Mesenteric fat pad (tissue), 1 donor: ENCODE results near the gene TESMIN. TPM values are rescaled to one million over a fixed set of nuclear protein-coding genes. Genes with fewer than 3 reads are reported as not detected.

ENCODE experiments used
- DNase-seq: peaks from one replicate; pipeline ENCODE4 v3.0.0-alpha.2; 2020; ENCODE audit warnings: low spot score
- total RNA-seq: library from RNA; stranded (reverse); fragmentation: NEBNext Ultra II Directional; extraction: Animal tissue kit (Norgen Biotek cat#: 25700); gene quantifications from one replicate; pipeline ENCODE4 v1.2.1, GENCODE V29; 2021
- donor health status: DM: yes; HTN: yes; CAD: no.

The TESMIN gene
- total RNA-seq, 1 donor from 2014 or later = 0.55 TPM

DNA sequence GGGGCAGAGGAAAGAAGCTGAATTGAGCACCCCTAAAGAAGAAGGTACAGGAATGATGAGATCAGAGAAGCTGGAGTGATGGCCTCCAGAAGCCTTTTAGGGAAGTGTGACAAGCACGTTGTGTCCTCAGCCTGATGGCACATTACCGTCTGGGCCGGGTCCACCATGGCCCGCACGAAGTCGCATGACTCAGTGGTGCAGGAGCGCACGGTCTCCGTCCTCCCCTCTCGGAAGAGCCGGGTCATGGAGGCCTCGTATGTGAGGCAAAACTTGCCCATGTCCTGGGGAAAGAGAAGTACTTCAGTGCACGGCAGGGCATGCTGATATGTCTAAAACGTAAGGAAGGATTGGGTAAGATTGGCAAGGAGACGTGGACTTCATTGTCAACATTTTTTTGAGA is 11.2 kb upstream of the TESMIN start:
- no peak for DNase-seq

DNA sequence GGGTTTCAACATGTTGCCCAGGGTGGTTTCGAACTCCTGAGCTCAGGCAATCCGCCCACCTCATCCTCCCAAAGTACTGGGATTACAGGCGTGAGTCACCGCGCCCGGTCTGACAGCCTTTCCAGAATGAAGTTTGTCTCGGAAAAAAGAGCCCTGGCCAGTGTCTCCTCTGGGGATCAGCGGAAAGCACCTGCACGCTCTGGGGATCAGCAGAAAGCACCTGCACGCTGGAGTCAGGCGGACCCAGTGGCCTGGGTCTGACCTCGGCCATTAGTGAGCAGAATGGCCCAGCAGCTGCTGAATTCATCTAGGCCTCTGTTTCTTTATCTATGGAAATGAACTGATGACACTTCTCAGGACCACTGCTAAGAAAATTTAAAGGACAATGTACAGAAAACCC is 10.5 kb upstream of the TESMIN start:
- DNase-seq = no peak

DNA sequence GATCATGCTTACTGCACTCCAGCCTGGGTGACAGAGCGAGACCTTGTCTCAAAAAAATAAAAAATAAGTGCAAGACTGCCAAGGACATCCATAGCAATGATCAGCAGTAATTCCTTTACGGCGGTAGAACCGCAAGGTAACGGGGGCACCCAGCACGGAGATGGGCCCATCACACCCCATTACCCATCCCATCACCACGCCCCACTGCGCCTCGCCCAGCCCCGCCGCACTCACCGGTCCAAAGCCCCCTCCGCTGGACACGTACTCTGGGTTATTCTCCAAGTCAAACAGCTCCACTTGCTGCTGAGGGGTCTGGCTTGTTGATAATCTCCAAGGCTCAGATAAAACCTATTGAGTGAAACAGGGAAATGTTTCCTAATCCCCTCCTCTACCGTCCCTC is 8.7 kb upstream of the TESMIN start:
- no peak for DNase-seq

DNA sequence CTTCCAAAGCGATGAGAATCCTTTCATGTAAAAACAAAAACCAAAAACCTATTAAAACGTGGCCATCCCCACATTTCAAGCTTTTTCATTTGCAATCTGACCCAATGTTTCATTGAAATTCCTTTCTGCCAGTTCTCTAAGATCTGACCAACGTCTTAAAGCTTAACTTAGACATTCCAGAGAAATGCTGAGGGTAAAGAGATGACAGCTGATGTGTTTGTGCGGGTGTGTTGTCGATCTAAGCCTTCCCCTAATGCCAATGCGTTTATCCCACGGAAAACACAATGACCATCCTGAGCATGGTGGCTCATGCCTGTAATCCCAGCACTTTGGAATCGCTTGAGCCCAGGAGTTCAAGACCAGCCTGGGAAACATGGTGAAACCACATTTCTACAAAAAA is 6.4 kb upstream of the TESMIN start:
- DNase-seq = no peak

DNA sequence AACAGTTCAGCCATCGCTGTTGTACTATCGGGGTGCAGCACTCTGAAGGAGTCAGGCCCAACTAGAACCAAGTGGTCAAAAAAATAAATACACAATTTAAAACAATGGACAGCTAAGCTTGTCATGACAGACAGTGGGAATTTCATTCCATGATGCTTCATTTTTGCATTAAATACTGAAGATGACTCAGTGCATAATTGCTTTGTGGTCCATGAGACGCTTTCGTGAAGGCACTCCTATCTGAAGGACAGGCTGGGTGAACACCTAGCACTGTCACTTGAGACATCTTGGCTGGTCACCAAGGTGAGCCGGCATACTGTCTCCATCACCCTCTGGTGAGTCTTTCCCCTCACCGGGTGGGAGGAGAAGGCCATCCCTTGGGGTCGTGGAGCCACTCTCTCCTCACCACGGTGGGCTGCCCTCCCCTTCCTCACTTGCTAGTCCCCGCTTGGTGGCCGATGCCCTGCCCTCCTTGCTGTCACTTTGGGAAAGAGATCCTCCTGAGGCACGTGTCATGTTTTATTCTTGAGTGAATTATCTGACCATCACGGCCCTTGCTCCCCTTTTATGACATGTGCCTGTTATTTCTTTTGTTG is 4.9 kb upstream of the TESMIN start:
- no peak for DNase-seq

DNA sequence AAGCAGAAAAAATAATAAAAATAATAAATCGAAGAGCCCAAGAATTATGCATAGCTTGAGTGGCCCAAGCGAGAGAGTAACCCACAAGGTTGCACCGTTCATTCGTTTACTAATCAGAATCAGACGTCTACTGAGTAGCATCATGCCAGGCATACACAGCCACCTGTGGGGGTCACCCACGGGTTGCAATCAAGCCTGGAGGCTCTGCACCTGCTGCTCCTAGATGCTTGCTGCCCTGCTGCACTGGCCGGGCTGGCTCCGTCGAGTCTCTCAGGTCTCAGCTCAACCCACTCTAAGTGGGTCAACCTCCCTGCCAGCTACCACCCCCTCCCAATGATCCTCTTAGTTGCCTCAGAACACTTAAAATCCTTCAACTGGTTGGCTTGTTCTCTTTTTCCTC is 2.0 kb upstream of the TESMIN start:
- DNase-seq = no peak

DNA sequence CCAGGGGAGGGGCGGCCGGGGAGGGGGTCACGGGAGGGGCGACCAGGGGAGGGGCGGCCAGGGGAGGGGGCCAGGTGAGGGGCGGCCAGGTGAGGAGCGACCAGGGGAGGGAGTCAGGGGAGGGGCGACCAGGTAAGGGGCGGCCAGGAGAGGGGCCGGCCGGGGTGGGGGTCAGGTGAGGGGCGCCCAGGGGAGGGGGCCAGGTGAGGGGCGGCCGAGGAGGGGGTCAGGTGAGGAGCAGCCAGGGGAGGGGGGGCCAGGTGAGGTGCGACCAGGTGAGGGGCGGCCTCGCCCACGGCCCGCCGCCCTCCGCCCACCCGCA is 355 bp downstream of the TESMIN start:
- no peak for DNase-seq

DNA sequence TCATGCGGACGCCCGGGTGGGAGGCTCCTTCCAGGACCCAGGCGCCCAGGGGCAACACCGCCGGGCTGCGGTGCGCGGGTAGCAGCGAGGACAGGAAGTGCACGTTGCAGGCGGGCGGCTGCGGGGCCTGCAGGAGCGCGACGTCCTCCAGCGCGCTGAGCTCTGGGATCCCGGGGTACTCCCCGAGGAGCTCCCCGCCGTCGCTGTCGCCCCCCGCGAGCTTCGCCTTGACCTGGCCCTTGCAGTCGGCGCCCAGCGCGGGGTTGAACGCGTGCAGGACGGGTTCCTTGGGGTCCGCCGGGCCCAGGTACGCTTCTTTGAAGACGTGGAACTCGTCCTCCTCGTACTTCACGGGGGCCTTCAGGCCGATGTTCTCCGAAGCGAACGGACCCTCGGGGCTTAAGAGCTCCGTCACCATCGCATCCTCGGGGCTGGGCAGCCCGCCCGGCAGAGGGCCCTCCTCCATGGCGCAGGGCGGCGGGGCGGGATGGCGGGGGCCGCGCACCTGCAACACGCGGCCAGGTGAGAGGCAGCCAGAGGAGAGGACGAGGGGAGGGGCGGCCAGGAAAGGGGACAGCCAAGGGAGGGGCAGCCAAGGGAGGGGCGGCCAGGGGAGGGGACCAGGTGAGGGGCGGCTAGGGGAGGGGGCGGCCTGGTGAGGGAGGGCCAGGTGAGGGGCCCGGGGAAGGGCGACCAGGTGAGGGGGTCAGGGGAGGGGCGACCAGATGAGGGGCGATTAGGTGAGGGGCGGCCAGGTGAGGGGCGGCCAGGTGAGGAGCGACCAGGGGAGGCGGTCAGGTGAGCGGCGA is 921 bp downstream of the TESMIN start:
- DNase-seq = no peak

DNA sequence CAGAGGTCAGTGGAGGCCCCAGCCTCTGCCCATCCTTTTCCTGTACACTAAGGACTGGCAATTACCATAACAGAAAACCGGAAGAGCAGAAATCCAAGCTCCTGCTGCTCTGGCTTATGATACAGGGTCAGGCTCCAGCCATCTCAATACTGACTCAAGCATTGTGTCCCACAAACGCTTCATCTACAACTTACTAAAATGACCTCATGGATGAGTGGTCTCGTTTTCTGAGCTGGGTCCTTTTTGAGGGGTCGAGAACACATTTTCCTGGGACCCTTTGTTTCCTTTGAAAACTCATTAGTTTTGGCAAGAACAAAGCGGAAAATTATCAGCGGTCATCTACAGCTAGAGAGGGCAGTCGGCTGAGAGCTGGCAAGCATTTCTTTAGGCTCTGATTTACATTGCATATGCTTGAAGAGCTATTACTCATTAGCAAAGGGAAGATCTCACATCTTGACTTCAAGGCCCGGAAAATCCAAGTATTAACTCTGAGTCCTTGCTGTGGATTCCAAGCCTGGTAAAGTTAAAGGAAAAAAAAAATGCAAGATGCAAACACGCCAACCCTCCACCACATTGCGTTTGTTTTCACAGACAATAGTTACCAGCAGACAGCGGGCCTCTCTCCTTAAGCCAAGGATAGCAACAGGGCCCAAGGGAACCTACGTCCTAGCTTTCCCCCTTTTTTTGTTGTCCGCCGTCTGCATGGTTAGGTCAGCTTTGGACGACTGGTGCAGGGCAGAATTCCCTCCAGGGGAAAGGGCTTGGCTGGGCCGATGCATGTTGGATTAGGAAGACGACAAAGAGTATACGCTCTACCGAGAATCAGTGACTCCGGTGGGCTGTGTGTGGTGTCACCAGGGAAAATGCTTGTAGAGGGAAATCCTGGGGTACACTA is 1.8 kb downstream of the TESMIN start:
- DNase-seq = no peak

DNA sequence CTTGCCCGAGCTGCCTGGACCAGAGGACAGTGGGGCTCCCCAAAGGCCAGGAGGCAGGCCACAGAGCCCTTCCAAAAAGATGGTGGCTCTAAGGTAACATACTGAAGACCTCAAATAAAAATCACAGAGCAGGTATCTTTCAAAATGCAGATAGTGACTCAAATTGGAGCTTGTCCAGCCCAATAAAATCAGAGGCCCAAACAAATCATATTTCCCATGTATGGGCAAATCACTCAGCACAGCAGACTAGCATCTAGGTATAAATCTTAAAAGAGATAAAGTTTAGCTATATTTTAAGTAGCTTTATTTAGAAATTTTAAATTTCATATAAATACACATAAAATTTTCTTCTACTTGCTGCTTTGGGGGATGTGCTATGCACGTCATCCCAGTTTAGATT is 3.3 kb downstream of the TESMIN start:
- no peak for DNase-seq

DNA sequence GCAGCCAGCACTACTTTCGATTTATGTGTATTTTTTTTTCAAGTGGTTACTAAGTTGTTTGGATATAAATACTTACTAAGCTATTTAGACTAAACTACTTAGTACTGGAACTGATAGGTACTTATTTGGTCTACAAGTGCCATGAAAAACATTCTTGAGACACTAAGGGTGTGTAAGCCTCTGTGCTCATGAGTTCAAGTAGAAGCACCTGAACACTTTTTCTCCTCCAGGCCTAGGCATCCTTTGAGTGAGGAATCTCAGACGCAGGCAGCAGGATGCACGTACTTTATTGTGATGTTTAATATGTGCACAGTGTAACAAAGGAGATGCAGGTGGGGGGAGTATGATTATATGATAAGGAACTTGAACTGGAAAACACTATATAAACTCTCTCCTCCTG is 7.8 kb downstream of the TESMIN start:
- DNase-seq = peak; percentile 3

DNA sequence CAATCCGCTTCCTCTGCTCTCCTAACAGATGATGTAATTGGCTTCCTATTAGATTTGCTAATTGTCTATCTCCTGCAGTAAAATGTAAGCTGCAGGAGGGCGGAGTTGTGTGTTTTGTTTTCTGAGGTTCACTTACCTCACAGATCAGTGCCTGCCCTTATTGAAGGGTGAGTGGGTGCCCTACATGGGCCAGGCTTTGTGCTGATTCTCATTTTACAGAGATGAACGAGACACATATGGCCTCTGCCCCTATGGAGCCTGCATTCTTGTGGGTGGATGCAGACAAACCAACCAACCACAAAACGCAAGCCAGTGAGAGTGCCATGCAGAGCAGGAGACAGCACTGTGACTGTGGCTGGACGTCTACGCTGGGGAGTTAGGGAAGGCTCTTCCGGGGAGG is 9.9 kb downstream of the TESMIN start:
- DNase-seq = no peak

DNA sequence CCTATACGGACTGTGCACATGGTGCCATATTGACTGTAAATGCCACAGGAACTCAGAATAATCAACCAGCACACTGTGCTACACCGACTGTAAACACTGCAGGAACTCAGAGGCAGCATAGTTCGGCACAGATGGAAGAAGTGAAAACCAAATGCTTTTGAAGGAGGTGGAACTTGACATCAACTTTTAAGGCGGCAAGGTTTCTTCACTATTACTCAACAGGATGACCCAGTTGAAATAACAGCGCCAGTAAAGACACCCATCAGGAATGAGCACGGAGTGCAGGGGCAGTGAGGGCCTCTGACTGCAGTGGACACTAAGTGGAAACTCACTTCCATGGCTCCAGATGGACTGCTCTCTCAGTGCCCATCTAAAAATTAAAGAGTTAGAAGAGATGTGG is 15.7 kb downstream of the TESMIN start:
- no peak for DNase-seq

DNA sequence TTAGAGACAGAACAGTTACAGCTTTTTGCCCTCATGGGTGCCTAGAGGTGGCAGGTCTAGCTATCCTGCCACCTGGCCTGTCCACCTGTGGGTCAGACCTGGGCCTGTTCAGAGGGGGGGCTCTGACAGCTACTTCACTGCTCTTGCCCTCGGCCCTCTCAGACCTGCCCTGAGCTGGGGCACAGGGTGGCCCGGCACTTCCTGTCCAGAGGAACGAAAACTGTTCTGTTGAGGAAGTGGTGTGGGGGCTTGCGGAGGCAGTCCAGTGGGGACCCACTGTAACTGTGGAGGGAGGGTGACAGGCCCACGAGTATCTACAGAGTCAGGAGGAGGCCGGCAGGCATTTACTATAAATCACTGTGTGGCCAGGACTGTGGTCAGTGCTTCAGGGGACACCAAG is 16.2 kb downstream of the TESMIN start:
- DNase-seq = no peak

DNA sequence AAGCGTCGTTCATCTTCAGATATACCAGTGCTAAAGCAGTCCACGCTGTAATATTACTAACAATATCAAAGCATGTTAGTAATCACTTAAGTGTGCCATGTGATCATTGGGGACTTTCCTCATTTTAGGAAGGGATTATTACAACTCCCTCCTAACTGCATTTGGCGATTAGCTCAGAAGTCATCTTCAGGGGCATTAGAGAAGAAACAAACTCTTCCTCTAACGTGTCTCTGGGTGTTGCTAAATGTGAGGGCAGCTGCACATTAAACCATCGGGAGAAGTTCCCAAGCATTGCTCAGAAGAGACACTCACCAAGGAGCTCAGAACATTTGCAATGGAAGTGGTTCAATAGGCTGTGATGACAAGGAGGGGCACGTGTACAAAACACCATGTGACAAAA is 17.2 kb downstream of the TESMIN start:
- no peak for DNase-seq

DNA sequence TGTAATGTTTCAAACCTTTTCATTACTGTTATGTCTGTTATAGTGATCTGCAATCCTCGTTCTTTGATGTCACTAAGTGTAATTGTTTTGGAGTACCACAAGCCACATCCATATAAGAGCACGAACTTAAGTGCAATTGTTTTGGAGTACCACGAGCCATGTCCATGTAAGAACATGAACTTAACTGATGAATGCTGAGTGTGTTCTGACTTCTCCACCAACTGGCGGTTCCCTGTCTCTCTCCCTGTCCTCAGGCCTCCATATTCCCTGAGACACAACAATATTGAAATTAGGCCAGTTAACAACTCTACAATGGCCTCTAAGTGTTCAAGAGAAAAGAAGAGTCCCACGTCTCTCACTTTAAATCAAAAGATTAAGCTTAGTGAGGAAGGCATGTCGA is 23.5 kb downstream of the TESMIN start:
- DNase-seq = no peak

DNA sequence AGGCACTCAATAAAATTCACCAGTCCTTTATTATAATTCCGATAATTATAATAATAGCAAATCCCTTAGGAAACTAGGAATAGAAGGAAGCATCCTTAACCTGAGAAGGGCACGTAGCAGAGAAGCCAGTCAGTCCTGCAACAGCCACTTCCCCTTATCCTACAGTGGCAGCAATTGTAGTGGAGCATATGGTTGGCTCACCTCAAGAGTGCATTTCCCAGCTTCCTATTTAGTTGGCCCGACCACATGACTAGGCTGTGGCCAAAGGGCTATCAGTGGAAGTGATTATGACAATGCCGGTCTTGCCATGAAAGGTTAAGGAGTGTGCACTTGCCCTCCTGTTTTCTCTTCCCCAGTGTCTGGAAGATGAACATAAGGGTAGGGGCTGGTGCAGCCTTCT is 27.0 kb downstream of the TESMIN start:
- no peak for DNase-seq

DNA sequence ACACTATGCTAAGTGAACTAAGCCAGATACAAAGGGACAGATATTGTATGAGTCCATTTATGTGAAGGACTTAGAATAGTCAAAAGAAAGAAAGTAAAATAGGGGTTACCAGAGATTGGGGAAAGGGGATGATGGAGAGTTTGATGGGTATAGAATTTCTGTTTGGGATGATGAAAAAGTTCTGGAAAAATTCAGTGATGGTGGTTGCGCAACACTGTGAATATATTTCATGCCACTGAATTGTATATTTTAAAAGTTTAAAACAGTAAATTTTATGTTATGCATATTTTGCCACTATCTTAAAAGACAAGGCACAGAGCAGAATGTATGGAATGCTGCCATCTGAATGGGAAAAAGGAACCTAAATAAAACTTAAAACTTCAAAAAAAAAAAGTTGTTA is 29.2 kb downstream of the TESMIN start:
- DNase-seq = no peak

DNA sequence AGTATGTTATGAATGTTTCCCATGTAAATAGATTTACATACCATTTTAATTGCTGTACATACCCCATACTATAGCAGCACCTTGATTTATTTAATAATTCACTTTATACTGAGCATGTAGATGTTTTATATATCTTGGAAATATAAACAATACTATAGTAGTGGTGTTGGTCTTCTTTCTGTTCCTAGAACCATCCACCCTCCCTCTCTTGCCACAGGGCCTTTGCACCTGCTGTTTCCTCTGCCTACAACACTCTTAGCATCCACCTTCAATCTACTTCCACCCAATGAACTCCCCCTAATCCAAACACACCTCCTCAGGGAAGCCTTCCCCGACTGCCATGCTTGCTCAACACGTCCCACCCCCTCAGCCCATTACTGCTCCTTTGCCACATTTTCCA is 30.2 kb downstream of the TESMIN start:
- DNase-seq = no peak

DNA sequence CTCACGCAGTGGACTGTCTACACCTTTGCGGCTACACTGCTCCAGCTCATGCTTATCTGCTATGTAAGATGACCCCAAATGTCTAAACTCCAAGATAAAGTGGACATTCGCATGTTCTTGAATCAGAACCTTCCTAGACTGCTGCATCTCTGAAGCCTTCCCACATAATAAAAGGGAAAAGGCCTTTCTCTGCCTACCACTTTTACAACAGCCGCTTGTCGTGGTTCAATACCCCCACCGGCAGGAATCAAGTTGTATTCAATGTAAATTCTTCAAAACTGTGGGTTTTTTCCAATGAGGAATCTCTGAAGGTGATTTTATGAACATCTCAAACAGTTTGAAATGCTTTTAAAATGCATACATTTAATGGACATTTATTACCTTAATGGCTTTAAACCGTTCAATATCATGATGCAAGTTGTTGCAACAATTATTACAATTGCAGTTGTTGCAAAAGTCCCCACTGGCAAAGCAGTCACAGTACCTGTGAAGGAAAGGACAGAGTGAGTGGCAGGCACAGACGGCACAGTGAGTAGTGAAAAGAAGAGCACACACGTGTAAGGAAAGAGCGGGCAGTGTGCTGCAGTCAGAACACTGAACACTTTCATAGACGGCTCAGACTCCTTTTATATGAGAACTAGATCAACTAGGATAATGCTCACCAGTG is 35.7 kb downstream of the TESMIN start:
- no peak for DNase-seq

DNA sequence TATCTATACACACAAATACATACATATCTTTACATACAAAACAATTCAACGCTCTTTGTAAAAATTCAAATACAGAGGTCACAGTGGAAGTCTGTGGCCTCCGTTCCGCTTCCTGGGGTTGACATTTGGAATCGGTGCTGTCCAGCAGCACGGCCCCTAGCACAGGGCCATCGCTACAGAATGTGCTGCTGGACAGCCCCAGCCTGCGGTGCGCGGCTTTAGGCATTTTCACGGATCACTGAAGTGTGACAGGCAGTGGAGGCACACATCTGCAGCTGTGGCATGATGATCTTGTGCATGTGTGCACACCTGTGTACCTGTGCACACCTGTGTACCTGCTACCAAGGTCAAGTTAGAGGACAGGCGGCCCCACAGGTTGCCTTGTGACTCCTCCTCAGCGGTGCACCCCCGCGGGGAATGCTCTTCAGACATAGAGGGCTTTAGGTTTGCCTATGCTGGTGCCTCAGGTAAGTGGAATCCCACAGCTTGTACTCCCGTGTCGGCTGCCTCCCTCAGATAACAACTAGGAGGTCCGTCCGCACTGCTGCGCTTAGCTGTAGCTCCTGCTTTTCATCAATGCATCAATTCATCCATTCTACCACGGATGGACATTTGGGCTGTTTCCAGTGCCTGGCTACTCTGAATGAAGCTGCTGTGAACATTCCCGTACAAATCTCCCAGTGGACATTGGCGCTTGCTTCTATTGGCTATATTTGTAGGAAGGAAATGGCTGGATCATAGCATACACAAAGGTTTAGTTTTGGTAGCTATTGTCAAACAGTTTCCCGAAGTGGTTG is 37.1 kb downstream of the TESMIN start:
- no peak for DNase-seq
